HG03354 (cell line): Measurements from ENCODE around the gene ILDR1.
"Not testable (repeated sequence)": the region's sequence is repeated elsewhere in the genome, so short reads cannot be mapped to it uniquely, and the experiment has no call there.

ENCODE experiments used
- ATAC-seq: cut with Tn5 transposase; IDR thresholded peaks from one replicate; pipeline ENCODE4 v1.9.1; 2021; ENCODE audit warnings: mild to moderate bottlenecking; ENCODE audit not compliant: unreplicated experiment, poor library complexity, severe bottlenecking

Gene ILDR1

DNA sequence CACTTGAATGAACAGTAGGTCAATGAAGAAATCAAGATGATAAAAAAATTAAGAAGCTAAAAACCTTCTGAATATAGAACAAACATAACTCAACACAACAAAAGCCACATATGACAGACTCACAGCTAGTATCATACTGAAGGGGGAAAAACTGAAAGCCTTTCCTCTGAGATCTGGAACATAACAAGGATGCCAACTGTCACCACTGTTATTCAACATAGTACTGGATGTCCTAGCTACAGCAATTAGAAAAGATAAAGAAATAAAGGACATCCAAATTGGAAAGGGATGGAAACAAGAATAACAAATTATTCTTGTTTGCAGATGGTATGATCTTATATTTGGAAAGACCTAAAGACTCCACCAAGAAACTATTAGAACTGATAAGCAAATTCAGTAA, 60.8 kb downstream of the ILDR1 start:
- ATAC-seq, result no peak

DNA sequence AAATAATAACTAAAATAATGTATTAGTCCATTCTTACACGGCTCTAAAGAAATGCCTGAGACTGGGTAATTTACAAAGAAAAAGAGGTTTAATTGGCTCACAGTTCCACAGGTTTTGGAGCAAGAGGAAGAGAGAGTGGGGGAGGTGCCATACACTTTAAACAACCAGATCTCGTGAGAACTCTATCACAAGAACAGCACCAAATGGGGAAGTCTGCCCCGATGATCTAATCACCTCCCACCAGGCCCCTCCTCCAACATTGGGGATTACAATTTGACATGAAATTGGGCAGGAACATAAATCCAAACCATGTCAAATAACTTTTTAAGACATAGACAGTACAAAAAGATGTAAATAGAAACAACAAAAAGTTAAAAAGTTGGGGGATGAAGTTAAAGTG, 63.2 kb downstream of the ILDR1 start:
- ATAC-seq, result no peak

DNA sequence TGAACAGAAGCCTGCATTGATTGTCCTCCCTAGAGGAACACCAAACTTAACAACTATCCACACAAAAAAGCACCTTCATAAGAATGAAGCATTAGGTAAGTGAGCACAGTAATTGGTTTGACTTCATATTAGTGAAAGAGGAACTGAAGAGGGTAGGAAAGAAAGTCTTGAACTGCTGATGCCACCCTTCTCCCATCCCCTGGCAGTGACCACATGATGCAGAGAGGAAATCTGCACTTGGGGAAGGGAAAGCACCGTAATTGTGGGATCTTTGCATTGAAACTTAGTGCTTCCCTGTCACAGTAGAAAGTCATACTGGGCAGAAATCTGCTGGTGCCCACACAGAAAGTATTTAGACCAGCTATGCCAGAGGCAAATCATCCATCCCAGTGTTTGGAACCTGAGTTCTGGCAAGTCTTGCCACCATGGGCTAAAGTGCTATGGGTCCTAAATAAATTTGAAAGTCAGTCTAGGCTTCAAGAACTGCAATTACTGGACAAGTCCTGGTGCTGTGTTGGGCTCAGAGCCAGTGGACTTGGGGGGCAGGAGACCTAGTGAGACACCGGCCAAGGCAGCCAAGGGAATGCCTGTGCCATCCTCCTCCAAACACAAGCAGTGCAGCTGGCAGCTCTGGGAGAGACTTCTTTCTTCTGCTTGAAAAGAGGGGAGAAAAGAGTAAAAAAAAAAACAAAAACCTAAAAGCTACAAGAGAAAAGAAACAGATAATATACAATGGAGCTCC, 64.2 kb downstream of the ILDR1 start:
- no peak for ATAC-seq

DNA sequence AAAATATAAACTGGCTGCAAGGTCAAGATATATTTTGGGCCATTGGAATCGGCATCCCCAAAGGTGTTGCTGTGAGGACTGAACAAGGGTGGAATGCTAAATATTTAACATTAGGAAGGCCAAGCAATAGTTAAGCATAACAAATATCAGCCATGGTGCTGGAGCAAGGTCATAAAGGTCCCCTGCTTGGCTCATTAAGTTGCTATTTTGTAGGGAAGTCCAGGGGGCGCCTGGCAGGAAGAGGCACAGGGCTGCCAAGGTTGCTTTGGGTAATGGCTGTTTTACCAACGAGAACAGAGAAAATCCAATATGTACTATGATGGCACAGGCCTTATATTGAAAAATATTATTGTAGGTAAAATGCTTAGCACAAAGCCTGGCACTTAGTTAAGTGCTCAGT, 65.7 kb downstream of the ILDR1 start:
- no peak for ATAC-seq

DNA sequence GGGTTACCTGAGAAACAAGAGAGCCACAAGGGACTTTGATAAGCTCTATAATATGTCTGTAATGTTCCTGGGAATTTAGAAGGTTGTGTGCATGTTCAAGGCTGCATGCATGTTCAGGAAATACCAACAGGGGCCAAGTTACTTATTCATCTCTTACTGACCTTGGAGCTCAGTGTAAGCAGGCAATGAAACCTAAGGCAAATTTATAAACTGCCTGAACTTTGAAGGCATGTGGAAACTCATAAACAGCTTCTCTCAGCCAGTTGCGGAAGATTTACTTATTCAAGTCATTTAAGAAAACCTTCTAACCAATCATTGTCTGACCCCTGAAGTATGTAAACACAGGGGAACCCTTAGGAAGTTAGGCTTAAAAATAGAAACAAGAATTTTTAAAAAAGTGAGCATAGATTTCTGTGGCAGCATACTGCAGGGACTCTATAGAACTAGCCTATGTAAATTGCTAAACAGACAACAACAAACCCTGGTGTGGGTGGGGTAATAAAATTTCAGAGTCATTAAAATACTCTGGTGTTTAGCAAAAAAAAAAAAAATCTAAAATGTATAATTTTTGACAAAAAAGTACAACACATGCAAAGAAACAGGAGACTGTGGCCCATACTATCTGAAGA, 70.6 kb downstream of the ILDR1 start:
- no peak for ATAC-seq

DNA sequence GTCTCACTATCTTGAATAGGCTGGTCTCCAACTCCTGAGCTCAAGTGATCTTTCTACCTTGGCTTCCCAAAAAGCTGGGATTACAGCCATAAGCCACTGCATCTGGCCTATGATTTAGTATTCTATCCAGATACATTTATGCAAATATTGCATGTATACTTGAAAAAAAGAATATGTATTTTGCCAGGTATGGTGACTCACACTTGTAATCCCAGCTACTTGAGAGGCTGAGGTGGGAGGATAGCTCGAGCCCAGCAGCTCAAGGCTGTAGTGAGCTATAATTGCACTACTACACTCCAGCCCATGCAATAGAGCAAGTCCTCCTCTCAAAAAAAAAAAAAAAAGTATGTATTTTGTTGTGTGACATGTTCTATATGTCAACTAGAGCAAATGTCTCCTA, 73.4 kb downstream of the ILDR1 start:
- no peak for ATAC-seq

DNA sequence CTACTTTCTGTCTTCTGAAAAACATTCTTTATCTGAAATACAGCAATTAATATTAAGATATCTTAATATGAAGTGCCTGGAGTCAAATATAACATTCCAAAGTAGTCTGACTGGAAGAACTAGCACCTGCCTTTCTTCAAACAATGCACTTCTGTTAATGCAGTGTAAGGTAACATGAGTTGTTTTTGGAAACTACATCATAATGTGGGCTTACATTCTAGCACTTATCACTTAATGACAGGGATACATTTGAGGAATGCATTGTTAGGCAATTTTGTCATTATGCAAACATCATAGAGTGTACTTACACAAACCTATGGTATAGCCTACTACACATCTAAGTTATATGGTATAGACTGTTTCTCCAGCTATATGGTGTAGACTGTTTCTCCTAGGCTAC, 78.6 kb downstream of the ILDR1 start:
- no peak for ATAC-seq

DNA sequence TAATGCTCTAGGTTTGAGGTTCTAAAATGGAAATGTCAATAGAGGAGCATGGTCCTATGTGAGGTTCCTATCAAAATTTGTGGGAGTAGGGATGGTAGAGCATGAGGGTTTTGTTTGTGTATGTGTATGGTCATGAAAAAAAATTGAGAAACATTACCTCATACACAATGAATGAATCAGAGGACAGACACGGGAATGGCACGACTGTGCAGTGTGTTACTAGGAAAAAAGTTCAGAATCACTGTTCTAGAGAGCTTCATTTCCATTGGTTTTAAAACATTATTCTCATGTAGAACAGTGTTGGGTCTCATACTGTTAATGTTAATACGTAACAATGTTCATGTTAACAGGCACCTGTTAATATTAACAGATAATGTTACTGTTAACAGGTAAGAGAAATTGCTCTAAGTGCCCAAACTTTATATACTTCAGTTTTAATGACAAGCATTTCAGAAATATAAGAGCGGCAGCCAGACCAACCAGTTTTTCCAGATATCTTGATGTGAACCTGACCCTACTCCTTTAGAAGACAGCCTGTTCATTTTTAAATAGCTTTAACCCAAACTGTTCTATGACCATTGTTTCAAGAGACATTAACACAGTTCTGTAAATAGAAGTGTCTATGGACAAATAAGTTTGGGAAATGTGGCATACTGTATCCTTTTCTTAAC, 79.8 kb downstream of the ILDR1 start:
- no peak for ATAC-seq

DNA sequence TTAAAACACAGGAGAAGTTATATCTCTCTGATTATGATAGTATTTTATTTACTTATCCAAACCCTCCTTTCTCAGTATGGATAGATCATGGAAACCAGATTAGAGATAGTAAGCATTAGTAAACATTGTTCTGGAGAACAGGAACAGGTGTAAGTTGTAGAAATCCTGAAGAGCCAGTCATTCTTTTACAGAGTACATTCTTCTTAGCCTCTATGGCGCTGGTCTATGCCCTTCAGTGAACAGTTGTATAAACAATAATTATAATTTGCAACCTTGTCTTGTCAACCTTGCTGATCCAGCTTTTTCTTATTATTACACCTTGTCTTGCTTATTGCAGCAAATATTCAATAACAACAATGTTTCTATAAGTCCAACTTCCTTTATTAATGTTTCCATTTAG, 80.5 kb downstream of the ILDR1 start:
- no peak for ATAC-seq

DNA sequence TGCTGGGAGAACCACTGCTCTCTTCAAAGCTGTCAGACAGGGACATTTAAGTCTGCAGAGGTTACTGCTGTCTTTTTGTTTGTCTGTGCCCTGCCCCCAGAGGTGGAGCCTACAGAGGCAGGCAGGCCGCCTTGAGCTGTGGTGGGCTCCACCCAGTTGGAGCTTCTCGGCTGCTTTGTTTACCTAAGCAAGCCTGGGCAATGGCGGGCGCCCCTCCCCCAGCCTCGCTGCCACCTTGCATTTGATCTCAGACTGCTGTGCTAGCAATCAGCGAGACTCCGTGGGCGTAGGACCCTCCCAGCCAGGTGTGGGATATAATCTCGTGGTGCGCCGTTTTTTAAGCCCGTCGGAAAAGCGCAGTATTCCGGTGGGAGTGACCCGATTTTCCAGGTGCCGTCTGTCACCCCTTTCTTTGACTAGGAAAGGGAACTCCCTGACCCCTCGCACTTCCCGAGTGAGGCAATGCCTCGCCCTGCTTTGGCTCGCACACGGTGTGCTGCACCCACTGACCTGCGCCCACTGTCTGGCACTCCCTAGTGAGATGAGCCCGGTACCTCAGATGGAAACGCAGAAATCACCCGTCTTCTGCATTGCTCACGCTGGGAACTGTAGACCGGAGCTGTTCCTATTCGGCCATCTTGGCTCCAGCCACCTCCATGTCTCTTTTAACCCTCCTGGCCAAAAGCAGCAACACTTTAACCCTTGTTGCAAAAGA, 83.7 kb downstream of the ILDR1 start:
- ATAC-seq, result not testable (repeated sequence)
